Subcutaneous adipose tissue (tissue), 4 donors: Measurements from ENCODE around the gene TBX10. TPM values are rescaled to one million over a fixed set of nuclear protein-coding genes. Genes with fewer than 3 reads are reported as not detected.

ENCODE experiments used
- CTCF ChIP-seq: fragments of 450-650 bp; IDR thresholded peaks from one replicate; pipeline ENCODE4 v1.5.1; 2016; ENCODE audit warnings: low read depth, mild to moderate bottlenecking, control low read depth, antibody characterized with exemption, moderate library complexity
- total RNA-seq, 4 donors: library from RNA; depleted of rRNA; stranded (reverse); fragments of >200 nt; gene quantifications; one replicate each; pipeline ENCODE4 v1.1.0, GENCODE V29; 2016

TBX10 gene
- total RNA-seq, 4 donors from 2014 or later = not detected

- no peak for TF ChIP-seq CTCF
Observed at GRCh38 chr11:67610302-67610868, 29.2 kb downstream of the TBX10 start.

- no peak for TF ChIP-seq CTCF
Observed at GRCh38 chr11:67609316-67609715, 30.2 kb downstream of the TBX10 start.

- TF ChIP-seq CTCF = no peak
Observed at GRCh38 chr11:67608486-67608885, 31.1 kb downstream of the TBX10 start.

GRCh38 chr11:67607507-67607906, 32.1 kb downstream of the TBX10 start:
- TF ChIP-seq CTCF = no peak

GRCh38 chr11:67606492-67607295, 32.9 kb downstream of the TBX10 start, which contains the start of gene NDUFV1:
Gene NDUFV1 (plus strand): TSS chr11:67606936. CDS start chr11:67607005, 69 bp downstream.
- TF ChIP-seq CTCF = no peak

- TF ChIP-seq CTCF = no peak
Observed at GRCh38 chr11:67606093-67606491, 33.5 kb downstream of the TBX10 start.

- no peak for TF ChIP-seq CTCF
Observed at GRCh38 chr11:67605231-67606011, 34.1 kb downstream of the TBX10 start.
